B cell (primary cell): ENCODE data around the gene HSPA12A.

Source experiments
- CTCF ChIP-seq: fragments of 200-600 bp; IDR thresholded peaks from one replicate; pipeline ENCODE4 v1.8.0; 2022; ENCODE audit warnings: antibody characterized with exemption, mild to moderate bottlenecking
- EZH2 ChIP-seq: IDR thresholded peaks from 2 replicates; pipeline ENCODE4 v1.6.1; 2012; ENCODE audit warnings: borderline replicate concordance, low read depth, mild to moderate bottlenecking, moderate library complexity, low read length; ENCODE audit not compliant: insufficient read depth, poor library complexity, severe bottlenecking

DNA sequence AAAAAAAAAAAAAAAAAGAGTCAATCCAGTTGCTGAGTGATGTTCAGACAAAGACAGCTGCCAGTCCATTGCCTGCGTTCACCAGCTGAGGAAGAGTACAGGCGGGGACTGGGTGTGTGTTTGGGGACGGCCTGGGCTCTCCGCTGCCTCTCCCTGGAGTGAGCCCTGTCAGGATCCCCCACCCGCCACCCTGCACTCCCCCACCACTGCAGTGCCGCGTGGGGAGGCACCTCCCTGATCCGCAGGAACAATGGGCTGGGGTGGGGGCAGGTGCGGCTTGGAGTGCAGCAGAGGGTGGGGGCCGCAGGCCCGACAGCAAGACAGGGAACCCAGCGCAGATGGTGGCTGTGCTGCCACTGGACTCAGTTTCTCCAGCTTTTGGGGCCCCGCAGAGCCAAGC lies 1.4 kb downstream of the HSPA12A start:
- TF ChIP-seq CTCF: no peak
- TF ChIP-seq EZH2: no peak
